GM18870 (cell line): ENCODE data around the gene HNRNPAB.
A peak's percentile ranks its signal among the peaks of the same experiment; 100 is the strongest.
"Not testable (repeated sequence)": the region's sequence is repeated elsewhere in the genome, so short reads cannot be mapped to it uniquely, and the experiment has no call there.

Experiments used
- ATAC-seq: cut with Tn5 transposase; IDR thresholded peaks from one replicate; pipeline ENCODE4 v1.9.1; 2021; ENCODE audit warnings: moderate library complexity; ENCODE audit not compliant: unreplicated experiment

The HNRNPAB gene

GRCh38 chr5:178196281-178196812 lies 8.0 kb upstream of the HNRNPAB start:
- ATAC-seq, result no peak

DNA sequence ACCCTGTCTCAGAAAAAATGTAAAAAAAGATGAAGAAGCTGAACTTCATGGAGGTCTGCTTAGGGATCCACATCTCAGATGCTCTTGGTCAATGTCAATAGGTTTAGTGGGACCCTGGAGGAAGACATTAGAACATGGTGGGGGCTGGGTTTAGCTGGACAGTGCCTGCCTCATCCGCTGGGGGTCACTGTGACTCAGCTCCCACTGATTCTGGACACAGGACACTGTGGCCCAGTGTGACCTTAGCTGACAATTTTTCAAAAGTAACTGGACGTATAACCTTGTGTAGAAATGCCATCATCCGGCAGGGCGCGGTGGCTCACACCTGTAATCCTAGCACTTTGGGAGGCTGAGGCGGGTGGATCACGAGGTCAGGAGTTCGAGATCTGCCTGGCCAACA lies 7.3 kb upstream of the HNRNPAB start:
- no peak for ATAC-seq

DNA sequence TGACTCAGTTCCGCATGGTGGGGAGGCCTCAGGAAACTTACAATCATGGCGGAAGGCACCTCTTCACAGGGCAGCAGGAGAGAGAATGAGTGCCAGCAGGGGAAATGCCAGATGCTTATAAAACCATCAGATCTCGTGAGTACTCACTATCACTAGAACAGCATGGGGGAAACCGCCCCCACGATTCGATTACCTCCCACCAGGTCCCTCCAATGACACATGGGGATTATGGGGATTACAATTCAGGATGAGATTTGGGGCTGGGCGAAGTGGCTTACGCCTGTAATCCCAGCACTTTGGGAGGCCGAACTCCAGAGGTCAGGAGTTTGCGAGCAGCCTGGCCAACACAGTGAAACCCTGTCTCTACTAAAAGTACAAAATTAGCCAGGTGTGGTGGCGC lies 6.2 kb upstream of the HNRNPAB start:
- ATAC-seq, result not testable (repeated sequence)

- ATAC-seq, result no peak
Measured at GRCh38 chr5:178198706-178199105, 5.6 kb upstream of the HNRNPAB start.

GRCh38 chr5:178199581-178200434 lies 4.5 kb upstream of the HNRNPAB start:
- no peak for ATAC-seq

DNA sequence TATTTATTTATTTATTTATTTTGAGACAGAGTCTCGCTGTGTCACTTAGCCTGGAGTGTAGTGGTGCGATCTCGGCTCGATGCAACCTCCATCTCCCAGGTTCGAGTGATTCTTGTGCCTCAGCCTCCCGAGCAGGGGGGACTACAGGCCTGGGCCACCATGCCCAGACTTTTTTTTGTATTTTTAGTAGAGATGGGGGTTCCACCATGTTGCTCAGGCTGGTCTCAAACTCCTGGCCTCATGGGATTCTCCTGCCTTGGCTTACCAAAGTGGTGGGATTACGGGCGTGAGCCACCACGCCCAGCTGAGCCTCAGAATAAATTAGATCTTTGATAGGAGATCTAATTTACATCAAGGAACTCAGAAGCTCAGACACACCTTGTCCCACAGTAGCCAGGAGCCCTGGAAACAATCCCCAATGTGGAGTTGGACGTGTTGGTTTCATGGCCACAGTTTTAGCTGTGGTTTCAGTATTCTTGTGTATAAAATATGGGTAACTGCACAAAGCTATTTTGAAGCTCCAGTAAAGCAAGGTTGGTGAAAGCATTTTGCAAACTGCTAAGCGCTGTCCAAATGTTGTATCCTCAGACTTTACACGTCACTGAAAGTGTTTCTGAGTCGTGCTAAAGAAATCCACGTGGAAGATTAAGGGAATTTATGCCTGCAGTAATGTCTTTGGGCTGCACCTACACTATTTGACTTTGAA lies 3.0 kb upstream of the HNRNPAB start:
- no peak for ATAC-seq

GRCh38 chr5:178201927-178202235 lies 2.5 kb upstream of the HNRNPAB start:
- ATAC-seq, result no peak

GRCh38 chr5:178202541-178202940 lies 1.8 kb upstream of the HNRNPAB start:
- ATAC-seq, result no peak

GRCh38 chr5:178203670-178204181 lies 607 bp upstream of the HNRNPAB start:
- ATAC-seq, result no peak

DNA sequence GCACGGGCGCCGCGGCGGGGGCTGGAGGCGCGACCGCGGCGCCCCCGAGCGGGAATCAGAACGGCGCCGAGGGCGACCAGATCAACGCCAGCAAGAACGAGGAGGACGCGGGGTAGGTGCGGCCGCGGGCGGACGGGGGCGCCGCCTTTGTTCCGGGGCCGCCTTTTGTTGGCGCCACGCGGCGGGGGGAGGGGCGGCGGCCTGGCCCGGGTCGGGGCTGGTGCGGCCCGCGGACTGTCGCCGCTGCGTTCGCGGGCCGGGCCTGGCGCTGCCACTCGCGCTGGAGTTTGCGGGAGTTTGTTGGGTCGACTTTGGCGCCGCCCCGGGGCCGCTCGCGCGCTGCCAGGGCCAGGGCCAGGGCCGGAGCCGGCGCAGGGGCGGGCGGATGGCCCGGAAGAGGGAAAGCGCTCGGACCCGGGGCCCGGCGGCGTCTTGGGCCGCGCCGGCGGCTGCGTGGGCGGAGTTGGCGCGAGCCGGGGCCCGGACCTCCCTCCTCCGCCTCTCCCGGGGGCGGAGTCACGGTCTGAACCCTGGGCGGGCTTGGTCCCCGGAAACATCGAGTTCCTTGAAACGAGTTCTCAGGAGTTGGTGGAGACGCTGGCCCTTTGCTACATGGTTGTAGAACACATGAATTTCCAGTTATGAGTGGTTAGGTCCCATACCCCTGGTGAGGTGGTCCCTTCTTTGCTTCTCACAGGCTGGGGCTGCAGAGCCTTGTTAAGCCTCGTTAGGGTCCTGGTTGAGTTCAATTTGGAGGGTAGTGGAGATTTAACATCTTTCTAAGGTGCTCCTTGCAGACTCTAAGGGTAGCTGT lies 809 bp downstream of the HNRNPAB start:
- peak; percentile 19 for ATAC-seq

- ATAC-seq, result no peak
Measured at GRCh38 chr5:178205749-178206047, 1.4 kb downstream of the HNRNPAB start.

DNA sequence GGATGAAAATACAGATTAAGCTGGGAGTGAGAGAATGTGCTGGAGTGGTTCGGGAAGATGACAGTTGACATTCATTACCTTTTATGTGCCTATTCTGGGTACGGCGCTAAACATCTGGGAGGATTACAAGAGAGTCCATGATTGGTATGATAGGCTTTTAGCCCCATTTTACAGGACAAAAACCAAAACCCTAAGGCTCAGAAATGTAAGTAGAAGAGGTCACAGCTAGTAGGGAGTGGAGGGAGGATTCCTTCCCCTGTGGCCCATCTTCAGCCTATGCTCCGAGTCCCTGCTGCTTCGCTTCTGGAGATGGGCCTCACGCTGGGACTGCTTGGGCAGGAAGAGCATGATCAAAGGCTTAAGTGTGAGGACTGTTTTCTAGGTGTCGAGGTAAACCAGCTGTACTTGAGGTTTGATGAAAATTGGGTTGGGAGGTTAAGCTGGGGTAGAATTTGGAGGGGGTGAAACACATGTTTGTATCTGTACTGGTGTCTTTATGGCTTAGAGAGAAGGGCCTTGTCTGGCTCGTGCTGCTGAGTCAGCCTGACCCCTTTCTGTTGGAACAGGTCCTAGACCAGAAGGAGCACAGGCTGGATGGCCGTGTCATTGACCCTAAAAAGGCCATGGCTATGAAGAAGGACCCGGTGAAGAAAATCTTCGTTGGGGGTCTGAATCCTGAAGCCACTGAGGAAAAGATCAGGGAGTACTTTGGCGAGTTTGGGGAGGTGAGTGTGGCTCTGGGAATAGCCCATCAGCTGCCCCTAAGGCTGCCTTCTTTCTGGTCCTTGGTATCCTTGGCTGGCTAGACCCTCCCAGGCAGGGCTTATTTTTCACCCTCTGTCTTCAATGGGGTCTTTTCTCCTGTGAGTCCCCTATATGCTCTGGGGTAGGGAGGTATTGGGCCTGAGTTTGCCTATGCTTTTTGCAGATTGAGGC lies 2.1 kb downstream of the HNRNPAB start:
- ATAC-seq, result no peak

GRCh38 chr5:178207183-178207916 lies 3.0 kb downstream of the HNRNPAB start:
- ATAC-seq, result no peak

- no peak for ATAC-seq
Measured at GRCh38 chr5:178207917-178208280, 3.6 kb downstream of the HNRNPAB start.

DNA sequence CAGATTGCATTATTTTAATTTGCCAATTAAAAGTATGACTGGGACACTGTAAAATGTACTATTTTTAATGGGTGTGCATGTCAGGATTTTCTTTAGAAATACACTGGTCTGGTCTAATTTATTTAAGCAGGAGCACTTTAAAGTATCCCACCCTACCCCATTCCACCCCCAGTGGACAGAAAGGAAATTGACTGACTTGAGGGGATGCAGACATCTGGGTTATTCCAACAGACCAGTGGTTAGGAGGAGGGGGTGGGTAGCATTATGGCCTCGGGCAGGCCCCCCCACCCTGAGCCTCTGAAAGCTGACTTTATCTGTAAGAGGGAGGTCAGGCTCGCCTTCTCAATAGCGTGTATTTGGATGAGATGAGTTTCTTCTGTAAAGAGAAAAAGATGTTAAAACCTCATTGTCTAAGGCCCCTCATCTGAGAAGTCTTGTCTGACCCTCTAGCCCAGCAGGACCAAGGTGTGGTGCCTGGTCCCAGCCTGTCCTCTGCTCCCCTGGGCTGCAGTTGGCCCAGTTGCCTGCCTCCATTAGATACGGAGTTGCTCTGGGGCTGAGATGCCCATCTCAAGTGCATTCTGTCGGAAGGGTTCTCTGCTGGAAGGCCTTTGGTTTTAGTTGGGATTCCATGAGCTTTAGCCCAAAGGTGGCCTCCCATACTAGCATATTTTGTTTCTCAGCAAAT lies 4.4 kb downstream of the HNRNPAB start:
- no peak for ATAC-seq

DNA sequence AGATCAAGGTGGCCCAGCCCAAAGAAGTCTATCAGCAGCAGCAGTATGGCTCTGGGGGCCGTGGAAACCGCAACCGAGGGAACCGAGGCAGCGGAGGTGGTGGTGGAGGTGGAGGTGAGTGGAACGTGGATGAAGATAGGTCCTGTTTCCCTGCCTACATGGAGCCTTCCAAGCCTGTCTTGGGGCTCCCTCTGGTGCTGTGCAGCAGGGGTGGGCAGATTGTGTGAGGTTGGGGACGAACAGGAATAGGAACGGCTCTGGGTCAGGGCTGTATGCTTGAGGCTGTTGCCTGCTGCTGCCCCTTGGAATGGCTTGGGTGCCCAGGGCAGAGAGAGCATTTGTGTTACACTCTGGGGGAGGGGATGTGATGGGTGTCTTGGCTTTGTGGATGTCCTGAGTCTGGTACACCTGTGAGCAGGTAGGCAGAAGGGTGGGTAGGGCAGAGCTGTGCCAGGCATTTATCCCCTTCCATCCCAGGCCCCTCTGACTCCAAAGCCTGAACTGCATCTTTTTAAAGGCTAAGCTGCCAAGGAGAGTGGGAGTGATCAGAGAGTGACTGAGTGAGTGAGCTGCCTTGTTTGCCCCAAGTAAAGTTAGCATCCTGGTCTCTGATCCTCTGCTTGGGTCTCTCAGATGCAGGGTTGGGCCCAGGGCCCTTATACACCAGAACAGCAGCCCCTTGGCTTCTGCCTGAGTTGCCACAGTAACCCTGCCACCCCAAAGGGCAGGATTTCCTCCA lies 5.2 kb downstream of the HNRNPAB start:
- ATAC-seq, result no peak

DNA sequence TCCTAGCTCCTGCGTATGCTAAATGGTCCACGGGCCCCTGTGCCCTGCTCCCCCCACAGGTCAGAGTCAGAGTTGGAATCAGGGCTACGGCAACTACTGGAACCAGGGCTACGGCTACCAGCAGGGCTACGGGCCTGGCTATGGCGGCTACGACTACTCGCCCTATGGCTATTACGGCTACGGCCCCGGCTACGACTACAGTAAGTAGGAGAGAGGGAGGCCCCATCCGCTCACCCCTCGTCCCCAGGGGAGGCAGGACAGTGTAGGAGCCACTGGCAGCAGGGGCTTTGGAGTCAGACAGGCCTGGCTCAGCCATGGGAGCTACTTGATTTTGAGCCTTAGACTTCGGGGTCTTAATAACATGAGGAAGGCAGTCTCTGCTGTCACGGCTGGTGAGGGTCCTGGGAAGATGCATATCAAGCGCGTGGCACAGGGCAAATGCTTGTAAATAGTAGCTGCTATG lies 5.8 kb downstream of the HNRNPAB start:
- no peak for ATAC-seq

DNA sequence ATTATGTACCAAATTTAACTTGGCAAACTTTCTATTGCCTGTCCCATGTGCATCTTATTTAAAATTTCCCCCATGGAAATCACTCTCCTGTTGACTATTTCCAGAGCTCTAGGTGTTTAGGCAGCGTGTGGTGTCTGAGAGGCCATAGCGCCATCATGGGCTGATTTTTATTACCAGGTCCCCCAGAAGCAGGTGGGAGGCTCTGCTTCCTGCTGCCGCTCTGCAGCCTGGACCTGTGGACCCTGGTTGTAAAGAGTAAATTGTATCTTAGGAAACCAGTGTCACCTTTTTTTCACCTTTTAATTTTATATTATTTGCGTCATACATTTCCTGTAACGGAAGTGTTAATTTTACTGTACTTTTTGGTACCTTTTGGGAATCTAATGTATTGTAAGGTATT lies 6.4 kb downstream of the HNRNPAB start:
- ATAC-seq, result no peak
